GM18909 (cell line): ENCODE results near the gene ELF2.
"Not testable (repeated sequence)": the region's sequence is repeated elsewhere in the genome, so short reads cannot be mapped to it uniquely, and the experiment has no call there.

Source experiments
- ATAC-seq: cut with Tn5 transposase; IDR thresholded peaks from one replicate; pipeline ENCODE4 v1.9.1; 2021; ENCODE audit warnings: mild to moderate bottlenecking; ENCODE audit not compliant: unreplicated experiment, poor library complexity

ELF2 gene

DNA sequence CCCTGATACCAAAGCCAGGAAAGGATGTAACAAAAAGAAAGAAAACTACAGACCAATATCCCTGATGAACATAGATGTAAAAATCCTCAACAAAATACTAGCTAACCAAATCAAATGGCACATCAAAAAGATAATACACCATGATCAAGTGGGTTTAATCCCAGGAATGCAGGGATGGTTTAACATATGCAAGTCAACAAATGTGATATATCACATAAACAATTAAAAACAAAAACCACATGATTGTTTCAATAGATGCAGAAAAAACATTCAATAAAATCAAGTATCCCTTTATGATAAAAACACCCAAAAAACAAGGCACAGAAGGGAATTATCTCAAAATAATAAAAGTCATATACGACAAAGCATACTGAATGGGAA is 31.5 kb downstream of the ELF2 start:
- no peak for ATAC-seq

DNA sequence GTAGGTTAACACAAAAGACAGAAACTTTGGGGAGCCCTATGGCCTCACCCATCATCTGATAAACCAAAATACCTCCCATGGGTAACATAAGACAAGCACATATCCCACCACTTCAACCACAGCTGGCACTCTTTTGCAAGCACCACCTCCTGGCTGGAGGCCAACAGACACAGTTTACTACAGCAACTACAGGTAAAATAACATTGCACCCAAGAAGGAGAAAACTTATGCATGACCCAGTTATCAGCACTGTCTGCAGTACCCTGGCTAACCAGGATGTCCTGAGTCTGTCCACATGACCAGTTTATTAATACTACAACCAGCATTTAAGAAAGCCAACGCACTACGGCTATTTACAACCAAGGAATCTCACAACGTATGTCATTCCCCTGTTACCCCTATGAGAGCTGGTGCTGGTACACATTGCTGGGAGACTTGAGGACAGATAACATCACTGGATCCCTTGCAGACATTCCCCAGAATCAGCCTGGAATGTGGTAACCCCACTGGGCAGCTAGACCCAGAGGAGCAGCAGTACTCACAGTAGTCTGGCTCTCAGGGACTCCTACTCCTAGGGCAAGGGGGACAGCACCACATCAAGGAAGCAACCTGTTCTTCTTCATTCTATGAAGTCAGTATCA is 32.0 kb downstream of the ELF2 start:
- no peak for ATAC-seq

GRCh38 chr4:139144161-139144859 is 32.7 kb downstream of the ELF2 start:
- ATAC-seq: no peak

- no peak for ATAC-seq
These were observed 34.0 kb downstream of the ELF2 start for GRCh38 chr4:139142980-139143379.

GRCh38 chr4:139142087-139142486 is 34.9 kb downstream of the ELF2 start:
- ATAC-seq: peak; percentile 82

GRCh38 chr4:139137763-139138162 is 39.3 kb downstream of the ELF2 start:
- no peak for ATAC-seq

DNA sequence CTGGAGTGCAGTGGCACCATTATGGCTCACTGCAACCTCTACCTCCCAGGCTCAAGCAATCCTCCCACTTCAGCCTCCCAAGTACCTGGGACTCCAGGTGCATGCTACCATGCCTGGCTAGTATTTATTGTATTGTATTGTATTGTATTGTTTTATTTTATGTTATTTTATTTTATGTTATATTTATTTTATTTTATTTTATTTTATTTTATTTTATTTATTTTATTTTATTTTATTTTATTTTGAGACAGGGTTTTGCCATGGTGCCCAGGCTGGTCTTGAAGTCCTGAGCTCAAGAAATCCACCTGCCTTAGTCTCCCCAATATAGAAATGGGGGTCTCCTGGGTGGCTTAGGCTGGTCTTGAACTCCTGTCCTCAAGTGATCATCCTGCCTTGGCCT is 42.6 kb downstream of the ELF2 start:
- ATAC-seq: no peak

GRCh38 chr4:139131209-139131870 is 45.7 kb downstream of the ELF2 start:
- ATAC-seq: no peak

- no peak for ATAC-seq
These were observed 47.8 kb downstream of the ELF2 start for GRCh38 chr4:139129206-139129605.

DNA sequence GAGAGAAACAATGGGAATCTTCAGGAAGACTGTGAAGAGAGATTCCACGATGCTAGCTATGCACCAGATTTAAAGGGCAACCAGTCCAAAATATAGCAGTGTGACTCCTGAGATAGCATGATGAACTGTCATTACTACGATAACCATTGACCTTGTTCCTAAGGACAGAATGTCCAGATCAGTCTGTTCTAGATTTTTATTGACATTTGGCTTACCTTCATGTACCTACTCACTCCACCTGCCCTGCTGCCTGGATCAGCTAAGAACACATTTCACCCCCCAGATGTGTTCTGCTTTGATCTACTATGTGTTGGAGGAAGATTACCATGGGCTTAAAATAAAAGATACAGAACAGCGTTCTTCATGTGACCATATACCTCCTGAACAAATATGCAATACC is 50.1 kb downstream of the ELF2 start:
- ATAC-seq: no peak

- no peak for ATAC-seq
These were observed 53.1 kb downstream of the ELF2 start for GRCh38 chr4:139123910-139124309.

- ATAC-seq: no peak
These were observed 58.7 kb downstream of the ELF2 start for GRCh38 chr4:139118365-139118764.

- no peak for ATAC-seq
These were observed 61.8 kb downstream of the ELF2 start for GRCh38 chr4:139115226-139115625.

DNA sequence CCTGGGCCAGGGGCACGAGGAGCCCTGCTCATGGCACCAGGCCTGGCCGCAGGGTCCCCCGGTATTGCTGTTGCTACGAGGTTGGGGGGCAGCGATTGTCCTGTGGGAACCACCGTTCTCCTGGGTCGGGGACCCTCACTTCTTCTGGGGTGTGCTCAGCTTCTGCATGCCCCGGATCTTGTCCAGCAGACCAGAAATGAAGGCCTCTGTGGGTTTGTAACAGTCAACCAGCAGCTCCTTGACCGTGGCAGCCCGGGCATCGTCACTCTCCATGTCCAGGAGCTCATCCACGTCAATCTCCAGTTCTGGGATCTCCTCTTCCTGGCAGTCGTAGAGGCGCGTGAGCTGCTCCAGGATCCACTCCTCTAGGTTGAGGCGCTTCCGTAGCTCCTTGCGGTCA is 62.2 kb downstream of the ELF2 start:
- not testable (repeated sequence) for ATAC-seq

DNA sequence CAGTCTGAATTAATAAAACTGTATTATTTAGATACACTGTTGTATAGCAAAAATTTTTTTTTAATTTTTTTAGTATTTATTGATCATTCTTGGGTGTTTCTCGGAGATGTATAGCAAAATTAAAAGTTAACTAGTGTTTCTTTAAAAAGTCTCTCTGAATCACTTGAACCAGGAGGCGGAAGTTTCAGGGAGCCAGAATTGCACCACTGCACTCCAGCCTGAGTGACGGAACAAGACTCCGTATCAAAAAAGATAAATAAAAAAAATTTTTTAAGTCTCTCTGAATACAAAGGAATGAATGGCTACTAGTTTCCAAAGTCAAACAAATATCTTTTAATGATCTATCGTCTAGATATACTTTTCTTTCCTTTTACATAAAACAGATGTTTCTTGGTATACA is 64.4 kb downstream of the ELF2 start:
- no peak for ATAC-seq

GRCh38 chr4:139108567-139109128 is 68.4 kb downstream of the ELF2 start:
- no peak for ATAC-seq

GRCh38 chr4:139099366-139099982 is 77.5 kb downstream of the ELF2 start:
- ATAC-seq: peak; percentile 80

GRCh38 chr4:139092271-139092670 is 84.7 kb downstream of the ELF2 start:
- no peak for ATAC-seq

DNA sequence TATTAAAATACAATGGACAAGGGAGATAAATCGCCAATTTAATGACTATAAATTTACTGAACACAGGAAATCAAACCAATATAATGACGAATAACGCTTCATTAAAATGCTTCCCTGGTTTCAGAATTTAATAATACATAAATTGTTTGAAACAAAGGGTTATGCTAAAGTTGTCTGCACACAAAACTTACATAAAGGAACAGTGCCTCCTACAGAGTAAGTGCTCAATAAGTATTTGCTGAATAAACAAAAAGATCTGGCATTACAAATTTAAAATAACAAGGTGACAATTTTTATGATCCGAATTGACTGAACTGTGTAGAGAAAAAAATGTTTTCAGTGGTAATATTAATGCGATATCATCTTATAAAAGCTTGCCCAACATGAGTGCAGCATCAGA is 91.9 kb downstream of the ELF2 start:
- no peak for ATAC-seq

DNA sequence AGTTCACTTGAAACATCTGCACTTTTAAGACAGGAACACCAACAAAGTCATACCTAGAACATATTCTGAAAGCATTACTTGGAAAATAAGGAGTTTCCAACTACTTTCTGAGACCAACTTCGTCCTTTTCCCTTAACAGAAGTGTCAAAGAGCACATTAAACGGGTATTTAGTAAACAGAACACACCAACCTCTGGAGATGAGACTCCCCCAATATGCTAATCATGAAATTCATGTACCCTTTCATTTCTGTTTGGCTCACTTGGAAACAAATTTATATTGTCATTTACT is 92.3 kb downstream of the ELF2 start:
- no peak for ATAC-seq
